Ramos (cell line): ENCODE measurements around the gene DLGAP5.

Experiments used
- in situ Hi-C: fragments of 300-500 bp; cut with MboI; formaldehyde crosslinking; loops from one replicate; pipeline ENCODE4 v1.14.3; 2022; ENCODE audit warnings: low sequenced_read_pairs; ENCODE audit not compliant: unreplicated experiment

The DLGAP5 gene

GRCh38 chr14:55131370-55132137, 59.8 kb downstream of the DLGAP5 start:
- in situ Hi-C loops: no loop called here

GRCh38 chr14:55130196-55130550, 61.2 kb downstream of the DLGAP5 start:
- in situ Hi-C loops: no loop called here

GRCh38 chr14:55129428-55130195, 61.8 kb downstream of the DLGAP5 start:
- in situ Hi-C loops: no loop called here

GRCh38 chr14:55129086-55129427, 62.3 kb downstream of the DLGAP5 start, which contains the start of gene LGALS3:
LGALS3 (plus strand) TSS chr14:55129252; CDS start chr14:55137374, 8,122 bp downstream.
- in situ Hi-C loops: no loop called here

GRCh38 chr14:55128386-55129085, 62.8 kb downstream of the DLGAP5 start:
- in situ Hi-C loops: no loop called here

GRCh38 chr14:55127460-55127951, 63.9 kb downstream of the DLGAP5 start:
- in situ Hi-C loops: no loop called here

- in situ Hi-C loops: no loop called here
Measured at GRCh38 chr14:55126932-55127459, 64.4 kb downstream of the DLGAP5 start.

GRCh38 chr14:55126034-55126433, 65.4 kb downstream of the DLGAP5 start:
- in situ Hi-C loops: no loop called here

- in situ Hi-C loops: no loop called here
Measured at GRCh38 chr14:55125403-55125802, 66.0 kb downstream of the DLGAP5 start.

GRCh38 chr14:55124774-55125386, 66.5 kb downstream of the DLGAP5 start:
- in situ Hi-C loops: no loop called here

GRCh38 chr14:55123852-55124639, 67.3 kb downstream of the DLGAP5 start:
- in situ Hi-C loops: no loop called here

- in situ Hi-C loops: no loop called here
Measured at GRCh38 chr14:55123101-55123500, 68.3 kb downstream of the DLGAP5 start.

- in situ Hi-C loops: no loop called here
Measured at GRCh38 chr14:55122440-55122986, 68.9 kb downstream of the DLGAP5 start.

GRCh38 chr14:55121628-55122439, 69.6 kb downstream of the DLGAP5 start:
- in situ Hi-C loops: no loop called here

GRCh38 chr14:55120571-55121495, 70.6 kb downstream of the DLGAP5 start:
- in situ Hi-C loops: no loop called here

GRCh38 chr14:55118761-55119160, 72.6 kb downstream of the DLGAP5 start:
- in situ Hi-C loops: no loop called here

GRCh38 chr14:55117803-55118441, 73.5 kb downstream of the DLGAP5 start:
- in situ Hi-C loops: no loop called here
